Mucosa of descending colon (tissue), 3 donors: ENCODE measurements around the gene CRKL. TPM values are rescaled to one million over a fixed set of nuclear protein-coding genes. Genes with fewer than 3 reads are reported as not detected.
A peak's percentile ranks its signal among the peaks of the same experiment; 100 is the strongest.

Source experiments
- ATAC-seq: fragments of 200-7000 bp; cut with Tn5 transposase; one replicate; pipeline ENCODE4 v1.9.1; 2020; ENCODE audit warnings: mild to moderate bottlenecking, moderate library complexity
- DNase-seq, 3 donors: peaks; one replicate each; pipeline ENCODE4 v3.0.0-alpha.2; 2020
- H3K36me3 ChIP-seq: fragments of 200-600 bp; one replicate; pipeline ENCODE4 v1.8.0; 2021; ENCODE audit warnings: low read depth, mild to moderate bottlenecking
- H3K4me1 ChIP-seq: fragments of 200-600 bp; one replicate; pipeline ENCODE4 v1.8.0; 2021; ENCODE audit warnings: low read depth, mild to moderate bottlenecking
- H3K4me3 ChIP-seq: fragments of 200-600 bp; one replicate; pipeline ENCODE4 v1.8.0; 2021; ENCODE audit warnings: mild to moderate bottlenecking
- H3K9me3 ChIP-seq: fragments of 200-600 bp; one replicate; pipeline ENCODE4 v1.8.0; 2021; ENCODE audit warnings: mild to moderate bottlenecking
- CTCF ChIP-seq: fragments of 200-600 bp; IDR thresholded peaks from one replicate; pipeline ENCODE4 v1.8.0; 2022; ENCODE audit warnings: antibody characterized with exemption, mild to moderate bottlenecking
- intact Hi-C, 2 donors: fragments of 100-400 bp; cut with DNase I in 1 of 2; cut with micrococcal nuclease in 1 of 2; formaldehyde crosslinking; loops; one replicate each; pipeline versions ENCODE4 v1.11.0 to v1.11.1; 2022; cut with DNase I, micrococcal nuclease
- total RNA-seq, 3 donors: library from RNA; stranded (reverse); fragmentation: NEBNext Ultra II Directional in 2 of 3; extraction: Animal tissue kit (Norgen Biotek cat#: 25700) in 2 of 3; gene quantifications; one replicate each; pipeline versions ENCODE4 v1.2.1 to v1.2.4, GENCODE V29; 2021 to 2023
- donor health status: DM: no; HTN: no; CAD: no; lungs with moderate emphysema.
- donor health status: DM: no; HTN: no; CAD: no.
- donor health status: DM: no; HTN: yes; CAD: no.

Gene CRKL
- total RNA-seq, 3 donors from 2014 or later, result 48.7 to 63.4 (median 55.3) TPM

- peaks cover 33% of the 10 kb centered on the region for H3K4me1 ChIP-seq
- TF ChIP-seq CTCF, result no peak
- H3K9me3 ChIP-seq, result no peaks in the 10 kb centered on the region
- H3K4me3 ChIP-seq, result no peak overlapping the region
- intact Hi-C loops, result no loop called here
- H3K36me3 ChIP-seq, result no peaks in the 10 kb centered on the region
- peak in 2 of 3 donors; percentile 32 to 38 for DNase-seq
- ATAC-seq, result no peak
Observed at GRCh38 chr22:20963201-20964052, 46.2 kb downstream of the CRKL start.

GRCh38 chr22:20964090-20964798 lies 47.0 kb downstream of the CRKL start:
- Histone ChIP-seq H3K36me3 (no peaks in the 10 kb centered on the region), H3K9me3 (no peaks in the 10 kb centered on the region), H3K4me1 (peaks cover 24% of the 10 kb centered on the region), H3K4me3 (no peak overlapping the region)
- DNase-seq (peak in 2 of 3 donors; percentile 47), ATAC-seq (no peak)
- no peak for TF ChIP-seq CTCF
- intact Hi-C loops, result no loop called here

- no peak for TF ChIP-seq CTCF
- ATAC-seq (no peak), DNase-seq (no peak)
- no peaks in the 10 kb centered on the region for H3K9me3 ChIP-seq
- H3K4me1 ChIP-seq, result peaks cover 24% of the 10 kb centered on the region
- H3K4me3 ChIP-seq, result no peak overlapping the region
- no peaks in the 10 kb centered on the region for H3K36me3 ChIP-seq
- intact Hi-C loops, result no loop called here
Observed at GRCh38 chr22:20964799-20965103, 47.5 kb downstream of the CRKL start.

- Histone ChIP-seq H3K4me3 (no peak overlapping the region), H3K9me3 (no peaks in the 10 kb centered on the region), H3K36me3 (no peaks in the 10 kb centered on the region), H3K4me1 (peaks cover 24% of the 10 kb centered on the region)
- DNase-seq (peak; percentile 55 to 72 (median 63)), ATAC-seq (peak; percentile 37)
- no peak for TF ChIP-seq CTCF
- intact Hi-C loops, result no loop called here
Observed at GRCh38 chr22:20965104-20965887, 48.1 kb downstream of the CRKL start.

- DNase-seq (peak; percentile 85 to 87 (median 85)), ATAC-seq (peak; percentile 85)
- intact Hi-C loops, result no loop called here
- H3K4me1 ChIP-seq, result peaks cover 24% of the 10 kb centered on the region
- TF ChIP-seq CTCF, result no peak
- no peaks in the 10 kb centered on the region for H3K9me3 ChIP-seq
- no peaks in the 10 kb centered on the region for H3K36me3 ChIP-seq
- H3K4me3 ChIP-seq, result no peak overlapping the region
Observed at GRCh38 chr22:20965888-20966855, 49.0 kb downstream of the CRKL start.
